ENCODE results near the gene CA12. TPM values are rescaled to one million over a fixed set of nuclear protein-coding genes. Genes with fewer than 3 reads are reported as not detected.

The CA12 gene
- total RNA-seq, 4 donors from 2014 or later = 126 to 156 (median 143) TPM

DNA sequence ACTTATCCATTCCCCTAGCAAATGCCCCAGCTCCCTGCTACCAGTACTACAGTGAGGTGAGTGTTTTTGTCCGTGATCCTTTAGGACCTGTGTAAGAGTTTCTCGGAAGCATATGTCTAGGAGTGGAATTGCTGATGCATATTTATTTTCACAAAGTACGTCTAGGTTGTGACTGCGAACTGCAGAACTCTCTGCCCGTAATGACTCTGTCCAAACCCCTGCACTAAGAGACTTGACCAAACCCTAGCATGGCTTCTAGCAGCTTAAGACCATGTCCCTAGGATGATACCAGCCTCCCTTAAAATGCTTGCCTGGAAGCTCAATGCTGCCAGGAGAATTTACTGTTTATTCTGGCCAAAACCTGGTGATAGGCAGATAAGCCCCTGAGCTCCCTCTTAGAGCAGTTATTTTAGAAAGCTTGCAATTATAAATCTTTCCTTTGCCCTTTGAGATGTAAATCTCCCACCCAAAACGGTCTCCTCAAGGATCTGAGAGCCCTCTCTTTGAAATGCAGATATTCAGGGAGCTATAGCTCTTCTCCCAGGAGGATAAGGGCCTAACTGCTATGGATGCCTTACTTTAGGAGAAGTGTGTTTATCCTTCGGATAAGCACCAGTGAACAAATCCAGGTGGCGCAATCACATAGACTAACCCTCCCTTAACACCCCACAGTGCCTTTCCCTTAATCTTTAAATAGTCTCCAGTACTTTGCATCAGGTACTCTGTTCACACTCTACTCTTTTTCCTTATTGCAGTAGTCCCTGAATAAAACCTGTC lies 14.7 kb upstream of the CA12 start:
- Histone ChIP-seq H3K9me3 (no peaks in the 10 kb centered on the region), H3K4me3 (no peak overlapping the region), H3K27me3 (no peaks in the 10 kb centered on the region), H3K27ac (no peak overlapping the region), H3K36me3 (no peaks in the 10 kb centered on the region), H3K4me1 (no peaks in the 10 kb centered on the region)
- intact Hi-C loops (cut with DNase I) = no loop called here
- no peak for DNase-seq
- WGBS, 2 donors = 82 to 84% methylated on average over 8 of the region's 8 CpGs
- TF ChIP-seq POLR2A (IDR thresholded peaks at IDR 0.05) = no peak
- TF ChIP-seq, protein P1, sequence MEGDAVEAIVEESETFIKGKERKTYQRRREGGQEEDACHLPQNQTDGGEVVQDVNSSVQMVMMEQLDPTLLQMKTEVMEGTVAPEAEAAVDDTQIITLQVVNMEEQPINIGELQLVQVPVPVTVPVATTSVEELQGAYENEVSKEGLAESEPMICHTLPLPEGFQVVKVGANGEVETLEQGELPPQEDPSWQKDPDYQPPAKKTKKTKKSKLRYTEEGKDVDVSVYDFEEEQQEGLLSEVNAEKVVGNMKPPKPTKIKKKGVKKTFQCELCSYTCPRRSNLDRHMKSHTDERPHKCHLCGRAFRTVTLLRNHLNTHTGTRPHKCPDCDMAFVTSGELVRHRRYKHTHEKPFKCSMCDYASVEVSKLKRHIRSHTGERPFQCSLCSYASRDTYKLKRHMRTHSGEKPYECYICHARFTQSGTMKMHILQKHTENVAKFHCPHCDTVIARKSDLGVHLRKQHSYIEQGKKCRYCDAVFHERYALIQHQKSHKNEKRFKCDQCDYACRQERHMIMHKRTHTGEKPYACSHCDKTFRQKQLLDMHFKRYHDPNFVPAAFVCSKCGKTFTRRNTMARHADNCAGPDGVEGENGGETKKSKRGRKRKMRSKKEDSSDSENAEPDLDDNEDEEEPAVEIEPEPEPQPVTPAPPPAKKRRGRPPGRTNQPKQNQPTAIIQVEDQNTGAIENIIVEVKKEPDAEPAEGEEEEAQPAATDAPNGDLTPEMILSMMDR (IDR thresholded peaks at IDR 0.05) = no peak

DNA sequence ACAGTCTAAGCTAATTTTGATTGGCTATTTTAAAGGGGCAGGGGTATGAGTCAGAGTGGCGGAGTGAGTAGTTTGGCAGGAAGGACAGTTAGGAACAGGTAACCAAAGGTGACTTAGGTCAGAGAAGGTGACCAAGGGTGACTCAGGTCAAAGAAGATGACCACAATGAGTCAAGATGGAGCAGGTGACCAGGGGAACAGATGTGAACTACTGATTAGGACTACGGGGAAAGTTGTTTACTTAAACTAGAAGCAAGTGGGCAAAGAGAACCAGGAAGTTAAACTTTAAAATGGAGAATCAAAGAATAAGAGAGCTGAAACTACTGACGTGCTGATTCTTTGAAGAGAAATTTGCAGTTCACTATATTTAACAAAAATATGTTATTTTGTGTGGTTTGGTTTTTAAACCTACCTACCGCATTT lies 14.1 kb upstream of the CA12 start:
- Histone ChIP-seq H3K9me3 (no peaks in the 10 kb centered on the region), H3K4me3 (no peak overlapping the region), H3K4me1 (peaks cover 0 to 5% (median under 1%) of the 10 kb centered on the region in 3 donors), H3K27ac (no peak overlapping the region), H3K27me3 (no peaks in the 10 kb centered on the region), H3K36me3 (no peaks in the 10 kb centered on the region)
- WGBS, 2 donors = 72 to 74% methylated on average over 4 of the region's 4 CpGs
- DNase-seq = no peak
- intact Hi-C loops (cut with DNase I) = no loop called here
- TF ChIP-seq POLR2A (IDR thresholded peaks at IDR 0.05) = no peak
- TF ChIP-seq, protein P1 (IDR thresholded peaks at IDR 0.05) = no peak

DNA sequence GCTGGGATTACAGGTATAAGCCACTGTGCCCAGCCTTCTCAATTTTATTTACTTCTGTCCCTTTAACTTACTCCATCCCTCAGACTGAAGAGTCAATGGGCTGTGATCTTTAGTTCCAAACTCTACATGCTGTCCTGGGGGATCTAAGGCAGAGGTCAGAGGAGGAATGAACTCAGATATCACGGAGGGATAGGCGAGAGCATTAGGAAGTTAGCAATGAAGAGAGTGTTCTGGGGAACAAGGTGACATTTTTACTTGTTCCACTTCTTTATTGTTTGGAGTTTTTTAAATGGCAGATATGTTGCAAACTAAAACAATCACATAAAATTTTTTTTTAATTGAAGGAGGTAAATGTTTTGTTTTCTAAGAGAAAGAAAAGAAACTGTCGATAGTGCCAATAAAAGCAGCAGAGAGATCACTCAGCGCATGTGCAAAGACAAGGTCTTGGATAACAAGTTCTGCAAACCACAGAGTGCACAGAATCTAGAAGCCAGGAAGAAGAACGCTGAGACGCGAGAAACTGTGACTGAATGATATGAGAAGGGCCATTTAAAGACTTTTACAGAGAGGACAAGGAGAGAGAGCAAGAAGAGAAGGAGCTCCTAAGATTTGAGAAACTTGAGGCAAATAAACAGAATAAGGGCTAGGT lies 10.8 kb upstream of the CA12 start:
- 61 to 72% methylated on average over 7 of the region's 7 CpGs for WGBS, 2 donors
- H3K4me1 ChIP-seq = peaks cover 0 to 28% (median 7%) of the 10 kb centered on the region in 3 donors
- TF ChIP-seq, protein P1 (IDR thresholded peaks at IDR 0.05) = no peak
- TF ChIP-seq POLR2A (IDR thresholded peaks at IDR 0.05) = no peak
- intact Hi-C loops (cut with DNase I) = no loop called here
- H3K27ac ChIP-seq = no peak overlapping the region
- H3K36me3 ChIP-seq = no peaks in the 10 kb centered on the region
- no peaks in the 10 kb centered on the region for H3K27me3 ChIP-seq
- DNase-seq = no peak
- no peak overlapping the region for H3K4me3 ChIP-seq
- H3K9me3 ChIP-seq = no peaks in the 10 kb centered on the region

DNA sequence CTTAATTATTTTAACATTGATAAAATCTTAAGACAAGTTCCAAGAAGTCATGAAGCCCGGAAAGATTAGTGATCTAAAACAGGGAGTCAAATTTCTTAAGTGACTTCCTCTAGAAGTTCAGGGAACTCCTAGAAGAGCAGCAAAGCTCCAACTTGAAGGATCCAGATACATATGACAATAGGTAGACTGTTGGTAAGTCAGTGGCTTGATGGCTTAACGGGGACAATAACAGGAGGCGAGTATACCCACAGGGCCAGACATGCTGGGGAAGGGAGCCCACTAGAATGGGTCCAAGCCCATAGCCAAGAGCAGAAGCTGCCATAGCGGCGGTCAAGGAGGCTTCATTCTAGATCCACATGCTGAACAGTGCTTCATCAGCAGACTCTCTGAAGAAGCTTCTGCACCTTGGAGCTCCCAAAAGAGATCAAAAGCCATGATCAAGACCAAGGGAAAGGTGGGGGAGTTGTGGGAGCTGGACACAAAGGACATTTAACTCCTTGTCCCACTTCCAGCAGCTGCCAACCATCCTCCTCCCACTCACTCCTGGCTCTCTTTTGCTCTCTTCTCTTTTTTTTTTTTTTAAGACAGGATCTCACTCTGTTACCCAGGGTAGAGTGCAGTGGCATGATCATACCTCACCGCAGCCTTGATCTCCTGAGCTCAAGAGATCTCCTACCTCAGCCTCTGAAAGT lies 10.2 kb upstream of the CA12 start:
- no peak for TF ChIP-seq POLR2A (IDR thresholded peaks at IDR 0.05)
- TF ChIP-seq, protein P1 (IDR thresholded peaks at IDR 0.05) = no peak
- H3K9me3 ChIP-seq = no peaks in the 10 kb centered on the region
- H3K27me3 ChIP-seq = no peaks in the 10 kb centered on the region
- H3K4me3 ChIP-seq = no peak overlapping the region
- DNase-seq = no peak
- H3K4me1 ChIP-seq = peaks cover 0 to 28% (median 7%) of the 10 kb centered on the region in 3 donors
- H3K36me3 ChIP-seq = no peaks in the 10 kb centered on the region
- no peak overlapping the region for H3K27ac ChIP-seq
- 70 to 88% methylated on average over 6 of the region's 6 CpGs for WGBS, 2 donors
- intact Hi-C loops (cut with DNase I) = no loop called here

DNA sequence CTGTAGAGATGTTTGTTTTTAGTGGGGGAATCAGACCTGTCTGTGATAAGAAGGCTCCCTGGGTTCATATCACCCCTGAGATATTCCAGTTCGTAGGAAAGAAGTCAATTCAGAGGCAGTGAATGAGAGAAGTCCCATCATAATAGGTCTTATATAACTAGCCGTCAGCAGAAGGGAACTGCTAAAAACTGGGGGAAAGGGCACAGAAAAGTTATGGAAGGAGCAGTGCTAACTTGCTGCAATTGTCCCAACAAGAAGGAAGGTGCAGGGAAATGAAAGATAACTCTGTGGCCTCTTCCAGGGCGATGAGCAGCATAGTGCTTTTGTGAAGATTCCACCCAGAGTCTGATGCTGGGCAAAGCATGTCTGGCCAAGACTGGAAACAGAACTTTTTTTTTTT lies 9.0 kb upstream of the CA12 start:
- Histone ChIP-seq H3K4me3 (no peak overlapping the region), H3K36me3 (no peaks in the 10 kb centered on the region), H3K27ac (no peak overlapping the region), H3K4me1 (peaks cover 0 to 36% (median 7%) of the 10 kb centered on the region in 3 donors), H3K9me3 (no peaks in the 10 kb centered on the region), H3K27me3 (no peaks in the 10 kb centered on the region)
- DNase-seq = no peak
- intact Hi-C loops (cut with DNase I) = no loop called here
- WGBS, 2 donors = 39 to 46% methylated on average over 3 of the region's 3 CpGs
- no peak for TF ChIP-seq POLR2A (IDR thresholded peaks at IDR 0.05)
- TF ChIP-seq, protein P1 (IDR thresholded peaks at IDR 0.05) = no peak

Data from esophagus squamous epithelium (tissue), 5 donors.